GM10266 (cell line): Measurements from ENCODE around the gene PLCB1.

Experiments
- DNase-seq: peaks from one replicate; pipeline ENCODE4 v3.0.0; 2012; ENCODE audit errors: extremely low spot score
- TF ChIP-seq, protein P1 (sequence below): IDR thresholded peaks from 2 replicates; pipeline ENCODE4 v1.5.1; 2012; ENCODE audit warnings: mild to moderate bottlenecking, low read depth; ENCODE audit not compliant: control insufficient read depth, insufficient read depth; ENCODE audit errors: missing control alignments

The PLCB1 gene

DNA sequence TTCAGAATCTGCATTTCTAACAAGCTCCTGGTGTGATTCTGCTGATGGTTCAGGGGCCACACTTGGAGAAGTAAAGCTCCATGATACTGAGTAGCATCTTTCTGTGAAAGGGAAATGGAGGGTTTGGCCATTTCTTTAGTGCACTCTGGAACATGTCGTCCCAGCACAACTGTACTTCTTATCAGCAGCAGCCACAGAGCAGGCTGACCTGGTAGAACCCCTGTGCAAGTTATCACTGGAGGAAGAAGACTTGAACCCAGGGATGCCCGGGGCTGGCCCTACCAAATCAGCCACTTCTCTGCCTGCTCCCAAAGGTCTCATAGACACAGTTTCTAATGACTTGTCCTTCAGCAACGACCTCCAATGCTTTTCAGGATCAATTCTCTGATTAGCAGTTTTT, 582.1 kb downstream of the PLCB1 start:
- no peak for DNase-seq
- TF ChIP-seq, protein P1, sequence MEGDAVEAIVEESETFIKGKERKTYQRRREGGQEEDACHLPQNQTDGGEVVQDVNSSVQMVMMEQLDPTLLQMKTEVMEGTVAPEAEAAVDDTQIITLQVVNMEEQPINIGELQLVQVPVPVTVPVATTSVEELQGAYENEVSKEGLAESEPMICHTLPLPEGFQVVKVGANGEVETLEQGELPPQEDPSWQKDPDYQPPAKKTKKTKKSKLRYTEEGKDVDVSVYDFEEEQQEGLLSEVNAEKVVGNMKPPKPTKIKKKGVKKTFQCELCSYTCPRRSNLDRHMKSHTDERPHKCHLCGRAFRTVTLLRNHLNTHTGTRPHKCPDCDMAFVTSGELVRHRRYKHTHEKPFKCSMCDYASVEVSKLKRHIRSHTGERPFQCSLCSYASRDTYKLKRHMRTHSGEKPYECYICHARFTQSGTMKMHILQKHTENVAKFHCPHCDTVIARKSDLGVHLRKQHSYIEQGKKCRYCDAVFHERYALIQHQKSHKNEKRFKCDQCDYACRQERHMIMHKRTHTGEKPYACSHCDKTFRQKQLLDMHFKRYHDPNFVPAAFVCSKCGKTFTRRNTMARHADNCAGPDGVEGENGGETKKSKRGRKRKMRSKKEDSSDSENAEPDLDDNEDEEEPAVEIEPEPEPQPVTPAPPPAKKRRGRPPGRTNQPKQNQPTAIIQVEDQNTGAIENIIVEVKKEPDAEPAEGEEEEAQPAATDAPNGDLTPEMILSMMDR: no peak

DNA sequence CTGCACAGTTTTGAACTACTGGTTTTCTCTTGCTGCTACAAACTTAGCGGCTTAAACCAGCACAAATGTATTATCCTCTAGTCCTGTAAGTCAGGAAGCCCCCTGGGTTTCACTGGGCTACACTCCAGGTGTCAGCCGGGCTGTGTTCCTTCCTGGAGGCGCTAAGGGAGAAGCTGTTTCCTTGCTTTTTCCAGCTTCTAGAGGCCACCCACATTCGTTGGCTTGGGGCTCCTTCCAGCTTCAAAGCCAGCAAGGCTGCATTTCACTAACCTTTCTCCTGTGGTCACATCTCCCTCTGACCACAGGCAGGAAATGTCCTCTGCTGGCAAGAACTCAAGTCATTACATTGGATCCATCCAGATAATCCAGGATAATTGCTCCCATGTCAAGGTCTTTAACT, 586.2 kb downstream of the PLCB1 start:
- TF ChIP-seq, protein P1: no peak

DNA sequence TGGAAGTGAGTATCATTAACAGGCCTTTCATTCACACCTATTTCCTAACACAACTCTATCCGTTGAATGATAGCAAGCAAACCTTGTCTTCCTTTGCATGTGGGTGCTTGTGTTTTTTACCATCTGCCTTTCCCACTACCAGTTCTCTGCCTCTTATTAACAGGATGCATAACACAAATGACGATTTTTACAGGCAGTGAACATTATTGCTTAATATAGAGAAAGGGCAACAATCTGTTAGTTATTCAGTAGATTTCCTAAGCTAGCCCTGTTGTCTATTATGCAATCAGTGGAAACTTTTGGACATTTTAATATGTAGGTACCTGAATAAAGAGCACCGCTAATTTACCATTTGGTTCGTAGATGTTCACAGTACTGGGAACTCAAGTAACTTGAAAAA, 588.0 kb downstream of the PLCB1 start:
- no peak for DNase-seq
- TF ChIP-seq, protein P1: no peak

More for the DNA sequence above, 586.2 kb downstream of the PLCB1 start:
- no peak for DNase-seq

DNA sequence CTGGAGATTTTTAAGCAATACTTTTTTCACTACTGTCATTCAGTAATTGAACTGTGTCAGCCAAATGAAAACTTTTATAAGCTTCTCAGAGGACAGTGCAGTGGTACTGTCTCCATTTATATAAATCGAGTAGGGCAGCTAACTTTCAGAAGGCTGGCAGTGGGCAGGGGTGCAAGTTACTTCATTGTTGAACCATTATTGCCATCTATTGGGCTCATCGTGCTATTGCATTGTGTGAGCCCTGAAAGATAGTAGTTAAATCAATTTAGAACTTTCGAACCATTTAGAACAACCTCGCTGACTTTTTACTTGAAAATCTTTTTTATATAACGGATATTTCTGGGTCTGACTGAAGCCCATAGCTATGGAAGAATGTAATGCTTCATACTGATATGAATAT, 589.0 kb downstream of the PLCB1 start:
- TF ChIP-seq, protein P1: peak; percentile 66
- DNase-seq: peak; percentile 10

DNA sequence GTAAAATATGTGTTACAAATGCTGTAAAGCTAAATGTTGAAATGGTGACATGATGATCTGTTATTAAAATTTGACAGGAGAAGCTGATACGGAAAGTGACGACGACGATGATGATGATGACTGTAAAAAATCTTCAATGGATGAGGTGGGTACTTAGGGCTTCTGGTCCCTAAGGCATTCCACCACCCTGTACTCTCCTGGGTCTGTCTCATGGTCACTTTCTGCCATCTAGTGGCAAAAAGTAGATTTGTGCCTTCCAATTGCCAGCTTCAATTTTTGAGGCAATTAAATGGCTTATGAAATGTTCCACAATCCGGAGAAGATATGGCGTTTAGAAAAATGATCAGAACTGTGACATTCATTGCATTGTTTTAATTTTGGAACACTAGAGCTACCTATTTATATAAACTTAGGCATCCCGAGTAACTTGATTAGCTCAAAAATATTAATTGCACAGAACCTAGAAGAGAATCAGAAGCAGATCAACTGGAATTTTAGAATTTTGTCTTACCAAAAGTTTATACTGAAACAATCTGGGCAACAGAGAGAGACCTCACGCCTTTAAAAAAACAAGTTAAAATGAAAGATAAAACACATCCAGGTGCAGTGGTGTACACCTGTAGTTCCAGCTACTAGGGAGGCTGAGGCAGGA, 590.3 kb downstream of the PLCB1 start:
- TF ChIP-seq, protein P1: peak; percentile 80

DNA sequence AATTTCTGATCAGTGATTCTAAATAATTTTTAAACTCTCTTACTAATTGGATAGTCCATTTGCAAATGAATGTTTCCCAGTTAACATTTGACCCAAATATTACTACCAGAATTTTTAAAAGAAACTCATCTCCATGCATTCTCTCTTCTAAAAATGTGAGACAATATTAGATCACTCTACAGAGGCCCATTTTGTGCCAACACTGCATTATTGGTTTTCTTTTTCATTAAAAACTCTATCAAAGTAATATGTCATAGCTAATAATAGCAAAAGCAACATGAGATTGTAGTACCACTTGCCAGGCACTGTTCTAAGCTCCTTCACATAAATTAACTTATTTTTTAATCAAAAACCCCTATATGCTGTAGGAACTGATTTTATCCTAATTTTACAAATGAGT, 591.2 kb downstream of the PLCB1 start:
- TF ChIP-seq, protein P1: no peak
- no peak for DNase-seq

More for the DNA sequence above, 590.3 kb downstream of the PLCB1 start:
- peak; percentile 12 for DNase-seq

DNA sequence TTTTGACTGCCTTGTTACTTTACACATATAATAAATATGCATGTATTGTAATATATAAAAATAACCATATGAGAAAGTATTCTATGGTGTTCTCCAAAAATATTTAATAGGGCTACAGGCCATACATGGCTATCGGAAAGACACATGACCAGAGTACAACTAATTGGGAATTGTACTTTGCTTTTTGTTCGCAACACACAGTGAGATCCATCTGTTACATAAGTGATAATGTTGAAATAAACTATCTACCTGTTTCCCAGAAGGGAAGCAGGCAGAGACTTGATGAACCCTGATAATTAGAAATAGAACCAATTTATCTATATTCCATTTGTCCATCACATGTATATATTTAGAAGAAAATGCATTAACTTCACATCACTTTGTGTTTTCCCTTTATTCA, 592.8 kb downstream of the PLCB1 start:
- DNase-seq: no peak
- TF ChIP-seq, protein P1: no peak
